Measurements from ENCODE around the gene BCAP29.

DNA sequence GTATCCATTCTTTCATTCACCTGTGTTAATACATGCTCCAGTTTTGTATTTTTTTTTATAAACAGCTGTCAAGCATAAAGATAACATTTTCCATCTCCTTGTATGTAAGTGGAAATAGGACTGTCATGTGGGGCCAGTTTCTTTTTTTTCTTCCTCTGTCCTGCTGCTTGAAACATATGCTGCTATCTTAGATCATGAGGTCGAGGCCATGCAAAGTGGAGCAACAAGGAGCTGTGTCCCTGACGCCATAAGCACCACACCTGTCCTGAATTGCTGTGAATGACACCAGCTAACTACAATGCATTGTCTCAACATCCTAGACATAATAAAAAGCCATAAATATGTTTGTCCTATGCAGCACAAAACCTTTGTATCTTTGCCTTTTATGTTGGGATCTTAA is 42.8 kb downstream of the BCAP29 start:
- TF ChIP-seq GATA2 (IDR thresholded peaks at IDR 0.05; ENCODE audit: low read depth, low read length) (no peak), GATA3 (IDR thresholded peaks at IDR 0.05; ENCODE audit: low read depth, low read length) (no peak)
